GM12874 (cell line): ENCODE results near the gene ROBO2.

ENCODE experiments used
- TF ChIP-seq, protein P1 (sequence below): IDR thresholded peaks from 2 replicates; pipeline ENCODE4 v1.5.1; 2011; ENCODE audit warnings: low read depth, mild to moderate bottlenecking, control low read depth, low read length, moderate library complexity; ENCODE audit not compliant: insufficient read depth

Gene ROBO2

GRCh38 chr3:77427528-77427927, 387.6 kb downstream of the ROBO2 start:
- TF ChIP-seq, protein P1, sequence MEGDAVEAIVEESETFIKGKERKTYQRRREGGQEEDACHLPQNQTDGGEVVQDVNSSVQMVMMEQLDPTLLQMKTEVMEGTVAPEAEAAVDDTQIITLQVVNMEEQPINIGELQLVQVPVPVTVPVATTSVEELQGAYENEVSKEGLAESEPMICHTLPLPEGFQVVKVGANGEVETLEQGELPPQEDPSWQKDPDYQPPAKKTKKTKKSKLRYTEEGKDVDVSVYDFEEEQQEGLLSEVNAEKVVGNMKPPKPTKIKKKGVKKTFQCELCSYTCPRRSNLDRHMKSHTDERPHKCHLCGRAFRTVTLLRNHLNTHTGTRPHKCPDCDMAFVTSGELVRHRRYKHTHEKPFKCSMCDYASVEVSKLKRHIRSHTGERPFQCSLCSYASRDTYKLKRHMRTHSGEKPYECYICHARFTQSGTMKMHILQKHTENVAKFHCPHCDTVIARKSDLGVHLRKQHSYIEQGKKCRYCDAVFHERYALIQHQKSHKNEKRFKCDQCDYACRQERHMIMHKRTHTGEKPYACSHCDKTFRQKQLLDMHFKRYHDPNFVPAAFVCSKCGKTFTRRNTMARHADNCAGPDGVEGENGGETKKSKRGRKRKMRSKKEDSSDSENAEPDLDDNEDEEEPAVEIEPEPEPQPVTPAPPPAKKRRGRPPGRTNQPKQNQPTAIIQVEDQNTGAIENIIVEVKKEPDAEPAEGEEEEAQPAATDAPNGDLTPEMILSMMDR, result no peak

- TF ChIP-seq, protein P1, result no peak
These were observed 397.0 kb downstream of the ROBO2 start for GRCh38 chr3:77436908-77437307.

DNA sequence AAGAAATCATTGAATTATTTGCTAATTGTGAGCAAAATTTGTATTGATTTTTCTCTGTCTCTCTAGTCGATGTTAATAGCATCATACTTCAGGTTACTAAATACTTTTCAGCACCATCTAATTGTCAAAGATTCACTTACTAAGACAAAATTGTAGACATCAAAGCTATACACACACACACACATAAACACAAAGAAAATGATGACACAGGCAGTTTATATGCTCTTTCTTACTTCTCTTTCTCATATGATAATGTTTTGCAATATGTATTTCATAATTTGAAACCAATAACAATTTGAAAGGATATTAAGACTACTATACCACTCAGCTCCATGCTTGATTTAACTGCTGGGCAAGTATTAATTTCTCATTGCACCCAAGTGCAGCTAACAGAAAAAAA, 406.2 kb downstream of the ROBO2 start:
- TF ChIP-seq, protein P1, result no peak

- TF ChIP-seq, protein P1, result no peak
These were observed 406.9 kb downstream of the ROBO2 start for GRCh38 chr3:77446761-77447160.

DNA sequence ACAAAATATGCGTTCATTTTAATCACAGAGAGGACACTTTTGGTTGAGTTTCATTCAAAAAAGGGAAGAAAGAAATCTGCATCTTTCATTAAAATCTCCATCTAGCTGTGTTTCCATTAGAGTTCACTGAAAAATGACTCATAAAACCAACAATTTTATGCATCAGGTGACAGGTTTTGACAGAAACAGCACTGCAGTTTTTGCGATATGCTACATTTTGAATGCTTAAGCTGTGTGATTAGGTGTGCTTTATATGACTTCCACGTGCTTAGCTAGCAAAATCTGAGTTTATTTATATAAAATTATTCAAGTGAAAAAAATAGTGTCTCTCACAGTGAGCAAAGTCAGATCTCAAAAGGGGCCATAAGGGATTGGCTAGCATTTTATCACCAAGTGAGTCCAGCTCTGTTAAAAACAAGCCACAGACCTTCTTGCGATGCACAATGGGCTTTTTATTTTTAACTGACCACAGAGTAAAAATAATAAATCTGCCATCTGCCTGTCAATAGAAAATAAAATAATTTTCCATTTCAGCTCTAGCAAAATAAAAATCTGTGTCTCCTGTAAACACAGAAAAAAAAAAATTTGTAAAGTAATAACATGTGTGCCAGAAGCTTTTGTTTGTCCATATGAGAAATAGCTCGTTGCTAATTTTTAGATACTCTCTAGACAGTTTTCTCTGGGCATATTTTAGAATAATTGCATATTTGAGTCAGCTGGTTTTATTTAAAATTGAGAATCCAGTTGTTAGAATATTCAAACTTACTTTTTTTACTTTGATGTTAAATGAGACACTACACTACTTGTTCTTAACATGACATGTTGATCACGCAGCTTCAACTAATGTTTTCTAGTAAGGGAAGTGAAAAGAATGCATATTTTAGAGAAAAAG, 409.8 kb downstream of the ROBO2 start:
- TF ChIP-seq, protein P1, result no peak

DNA sequence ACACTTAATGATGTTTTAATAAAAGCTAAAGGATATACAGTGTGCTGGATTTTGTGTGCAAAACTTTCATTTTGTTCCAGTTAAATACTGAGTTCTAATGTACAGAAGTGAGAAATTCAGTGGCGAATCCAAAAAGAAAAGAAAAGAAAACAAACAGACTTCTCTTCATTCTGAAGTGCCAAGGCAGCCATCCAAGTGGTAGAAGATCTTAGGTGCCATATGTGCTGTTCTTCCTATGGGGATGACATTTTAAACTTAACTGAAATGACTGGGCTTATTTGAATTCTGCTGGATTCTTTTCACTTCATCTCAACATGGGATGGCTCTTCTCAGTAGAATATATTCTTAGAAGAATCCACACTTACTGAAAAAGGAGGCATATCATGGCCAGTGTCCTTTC, 416.5 kb downstream of the ROBO2 start:
- TF ChIP-seq, protein P1, result no peak

GRCh38 chr3:77456906-77457305, 417.0 kb downstream of the ROBO2 start:
- TF ChIP-seq, protein P1, result no peak
